ENCODE data around the gene MBOAT7.

The MBOAT7 gene

GRCh38 chr19:54169149-54169740, 20.1 kb downstream of the MBOAT7 start:
- DNase-seq (ENCODE audit: extremely low spot score) = no peak
- ChIA-PET CTCF (interaction anchor here (0.5 to 4.4 kb wide), 18 partner anchors 8 to 97 kb away, joined by 3 to 28 read pairs (median 5); partner anchors contain the start of genes LENG1 and MBOAT7), POLR2A (interaction anchor here (0.5 to 1.0 kb wide), 3 partner anchors 20 to 207 kb away, joined by 3 to 6 read pairs (median 3); partner anchors contain the start of gene MBOAT7)
- no peak for TF ChIP-seq CTCF (IDR thresholded peaks at IDR 0.05; ENCODE audit: control extremely low read depth, extremely low read depth, low read depth, missing control alignments)

GRCh38 chr19:54168174-54168917, 21.0 kb downstream of the MBOAT7 start:
- ChIA-PET CTCF (interaction anchor here (0.5 to 4.4 kb wide), 17 partner anchors 8 to 98 kb away, joined by 3 to 28 read pairs (median 5); partner anchors contain the start of genes LENG1, MBOAT7, PRPF31 and TFPT), POLR2A (interaction anchor here (0.5 to 1.0 kb wide), 2 partner anchors 97 to 208 kb away, joined by 3 to 6 read pairs; no protein-coding TSS in a partner anchor)
- peak; percentile 90 for DNase-seq (ENCODE audit: extremely low spot score)
- peak; percentile 90 for TF ChIP-seq CTCF (IDR thresholded peaks at IDR 0.05; ENCODE audit: control extremely low read depth, extremely low read depth, low read depth, missing control alignments)

- ChIA-PET POLR2A (no interaction called here), CTCF (no interaction called here)
- no peak for TF ChIP-seq CTCF (IDR thresholded peaks at IDR 0.05; ENCODE audit: control extremely low read depth, extremely low read depth, low read depth, missing control alignments)
- DNase-seq (ENCODE audit: extremely low spot score) = no peak
Measured at GRCh38 chr19:54165222-54165621, 24.2 kb downstream of the MBOAT7 start.

GRCh38 chr19:54164369-54165068, 24.9 kb downstream of the MBOAT7 start:
- CTCF ChIA-PET = interaction anchor here (1.0 to 1.6 kb wide), 2 partner anchors 9 to 23 kb away, joined by 3 to 4 read pairs; partner anchors contain the start of gene TMC4
- POLR2A ChIA-PET = no interaction called here
- DNase-seq (ENCODE audit: extremely low spot score) = no peak
- no peak for TF ChIP-seq CTCF (IDR thresholded peaks at IDR 0.05; ENCODE audit: control extremely low read depth, extremely low read depth, low read depth, missing control alignments)

- TF ChIP-seq CTCF (IDR thresholded peaks at IDR 0.05; ENCODE audit: control extremely low read depth, extremely low read depth, low read depth, missing control alignments) = no peak
- POLR2A ChIA-PET = no interaction called here
- no peak for DNase-seq (ENCODE audit: extremely low spot score)
- CTCF ChIA-PET = interaction anchor here (0.7 to 1.2 kb wide), 2 partner anchors 26 kb away, joined by 3 to 4 read pairs; partner anchors contain the start of gene MBOAT7
Measured at GRCh38 chr19:54162884-54163283, 26.5 kb downstream of the MBOAT7 start.

- DNase-seq (ENCODE audit: extremely low spot score) = peak; percentile 87
- CTCF ChIA-PET = interaction anchor here (0.7 to 1.2 kb wide), 2 partner anchors 25 to 27 kb away, joined by 3 to 4 read pairs; partner anchors contain the start of gene MBOAT7
- POLR2A ChIA-PET = no interaction called here
- no peak for TF ChIP-seq CTCF (IDR thresholded peaks at IDR 0.05; ENCODE audit: control extremely low read depth, extremely low read depth, low read depth, missing control alignments)
Measured at GRCh38 chr19:54162241-54162805, 27.1 kb downstream of the MBOAT7 start.

All from GM10248 (cell line).